SK-N-MC (cell line): ENCODE measurements around the gene STX2.

Experiments
- EZH2 ChIP-seq: fragments of 200-600 bp; sonication (generic); IDR thresholded peaks from one replicate; pipeline ENCODE4 v1.6.1; 2017; ENCODE audit warnings: antibody characterized with exemption
- FOXP2 ChIP-seq: optimal IDR thresholded peaks from 2 replicates; pipeline ENCODE3; 2011; ENCODE audit warnings: mild to moderate bottlenecking, moderate library complexity; ENCODE audit not compliant: insufficient read depth; ENCODE audit errors: extremely low read length, control extremely low read depth

DNA sequence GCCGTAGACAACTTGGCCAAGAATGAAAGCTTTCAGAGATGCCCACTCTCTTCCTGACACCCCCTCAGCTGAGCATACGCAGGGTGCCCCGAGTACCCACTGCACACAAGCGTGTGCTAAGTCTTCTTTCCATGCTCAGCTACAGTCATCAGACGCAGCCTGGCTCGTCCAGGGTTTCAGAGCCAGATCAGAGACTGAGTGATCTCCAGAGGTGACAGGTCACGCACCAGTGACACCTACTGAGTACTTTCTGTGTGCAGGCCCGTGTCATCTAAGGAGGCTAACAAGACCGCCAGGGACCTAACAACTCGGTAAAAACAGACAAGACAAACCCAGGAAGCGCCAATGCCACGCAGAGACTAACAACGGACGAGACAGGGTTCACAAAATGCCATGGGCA, 25.1 kb downstream of the STX2 start:
- TF ChIP-seq EZH2, result no peak
- TF ChIP-seq FOXP2, result no peak
